Neural progenitor cell (in vitro differentiated cells): ENCODE measurements around the gene HOMER2. TPM values are rescaled to one million over a fixed set of nuclear protein-coding genes. Genes with fewer than 3 reads are reported as not detected.

Experiments
- DNase-seq: peaks from one replicate; pipeline ENCODE4 v3.0.0-alpha.2; 2016; ENCODE audit warnings: low spot score
- H2AFZ ChIP-seq: fragments of 200-600 bp; sonication (generic); replicated peaks from 2 replicates; pipeline ENCODE4 v1.6.1; 2016; ENCODE audit warnings: antibody characterized with exemption
- H3F3A ChIP-seq: fragments of 200-600 bp; sonication (generic); 2 replicates; pipeline ENCODE4 v1.6.1; 2016; ENCODE audit warnings: antibody characterized with exemption, low read depth
- H3K27ac ChIP-seq: fragments of 200-600 bp; sonication (generic); 2 replicates; pipeline ENCODE4 v1.5.1; 2016; ENCODE audit warnings: mild to moderate bottlenecking
- H3K27me3 ChIP-seq: fragments of 200-600 bp; sonication (generic); 2 replicates; pipeline ENCODE4 v1.6.1; 2016; ENCODE audit warnings: mild to moderate bottlenecking, moderate library complexity
- H3K36me3 ChIP-seq: fragments of 200-600 bp; sonication (generic); 2 replicates; pipeline ENCODE4 v1.5.1; 2016
- H3K4me1 ChIP-seq: fragments of 200-600 bp; sonication (generic); 2 replicates; pipeline ENCODE4 v1.6.1; 2016; ENCODE audit warnings: mixed run types
- H3K4me2 ChIP-seq: fragments of 200-600 bp; sonication (generic); 2 replicates; pipeline ENCODE4 v1.6.1; 2016
- H3K4me3 ChIP-seq: fragments of 200-600 bp; sonication (generic); 2 replicates; pipeline ENCODE4 v1.5.1; 2016
- H3K79me2 ChIP-seq: fragments of 200-600 bp; sonication (generic); 2 replicates; pipeline ENCODE4 v1.6.1; 2016; ENCODE audit warnings: low read depth
- H3K9ac ChIP-seq: fragments of 200-600 bp; sonication (generic); 2 replicates; pipeline ENCODE4 v1.6.1; 2016
- H3K9me3 ChIP-seq: fragments of 200-600 bp; sonication (generic); 2 replicates; pipeline ENCODE4 v1.5.1; 2016; ENCODE audit warnings: low read depth
- H4K20me1 ChIP-seq: fragments of 200-600 bp; sonication (generic); 2 replicates; pipeline ENCODE4 v1.6.1; 2016; ENCODE audit warnings: low read depth
- H3K27ac Mint-ChIP-seq: 3 replicates; pipeline ENCODE4 v1.8.0; 2021; ENCODE audit warnings: mixed read lengths
- H3K27me3 Mint-ChIP-seq: 2 replicates; pipeline ENCODE4 v1.8.0; 2022; ENCODE audit warnings: low read depth, mild to moderate bottlenecking, inconsistent platforms, moderate library complexity, mixed read lengths; ENCODE audit not compliant: insufficient read depth
- H3K36me3 Mint-ChIP-seq: 3 replicates; pipeline ENCODE4 v1.8.0; 2021; ENCODE audit warnings: mixed read lengths
- H3K4me1 Mint-ChIP-seq: 3 replicates; pipeline ENCODE4 v1.8.0; 2021; ENCODE audit warnings: mixed read lengths
- H3K4me3 Mint-ChIP-seq: 3 replicates; pipeline ENCODE4 v1.8.0; 2021; ENCODE audit warnings: mild to moderate bottlenecking, moderate library complexity, mixed read lengths
- H3K9me3 Mint-ChIP-seq: 3 replicates; pipeline ENCODE4 v1.8.0; 2020; ENCODE audit warnings: mixed read lengths
- EZH2 ChIP-seq: fragments of 200-600 bp; sonication (generic); IDR thresholded peaks from 2 replicates; pipeline ENCODE4 v1.6.1; 2017; ENCODE audit warnings: antibody characterized with exemption, mild to moderate bottlenecking, moderate library complexity
- EZH2phosphoT487 ChIP-seq: fragments of 200-600 bp; sonication (generic); IDR thresholded peaks from 2 replicates; pipeline ENCODE4 v1.6.1; 2017; ENCODE audit warnings: antibody characterized with exemption
- total RNA-seq: library from RNA; depleted of rRNA; stranded (reverse); fragments of >200 nt; gene quantifications from 2 replicates; pipeline ENCODE4 v1.2.3, GENCODE V29; 2015; ENCODE audit warnings: low replicate concordance
- TF ChIP-seq, protein P1 (sequence below): fragments of 200-600 bp; sonication (generic); IDR thresholded peaks from 2 replicates; pipeline ENCODE4 v1.5.1; 2017; ENCODE audit warnings: antibody characterized with exemption, mild to moderate bottlenecking

Gene HOMER2
- total RNA-seq, 1 donor from 2014 or later = 259 TPM

DNA sequence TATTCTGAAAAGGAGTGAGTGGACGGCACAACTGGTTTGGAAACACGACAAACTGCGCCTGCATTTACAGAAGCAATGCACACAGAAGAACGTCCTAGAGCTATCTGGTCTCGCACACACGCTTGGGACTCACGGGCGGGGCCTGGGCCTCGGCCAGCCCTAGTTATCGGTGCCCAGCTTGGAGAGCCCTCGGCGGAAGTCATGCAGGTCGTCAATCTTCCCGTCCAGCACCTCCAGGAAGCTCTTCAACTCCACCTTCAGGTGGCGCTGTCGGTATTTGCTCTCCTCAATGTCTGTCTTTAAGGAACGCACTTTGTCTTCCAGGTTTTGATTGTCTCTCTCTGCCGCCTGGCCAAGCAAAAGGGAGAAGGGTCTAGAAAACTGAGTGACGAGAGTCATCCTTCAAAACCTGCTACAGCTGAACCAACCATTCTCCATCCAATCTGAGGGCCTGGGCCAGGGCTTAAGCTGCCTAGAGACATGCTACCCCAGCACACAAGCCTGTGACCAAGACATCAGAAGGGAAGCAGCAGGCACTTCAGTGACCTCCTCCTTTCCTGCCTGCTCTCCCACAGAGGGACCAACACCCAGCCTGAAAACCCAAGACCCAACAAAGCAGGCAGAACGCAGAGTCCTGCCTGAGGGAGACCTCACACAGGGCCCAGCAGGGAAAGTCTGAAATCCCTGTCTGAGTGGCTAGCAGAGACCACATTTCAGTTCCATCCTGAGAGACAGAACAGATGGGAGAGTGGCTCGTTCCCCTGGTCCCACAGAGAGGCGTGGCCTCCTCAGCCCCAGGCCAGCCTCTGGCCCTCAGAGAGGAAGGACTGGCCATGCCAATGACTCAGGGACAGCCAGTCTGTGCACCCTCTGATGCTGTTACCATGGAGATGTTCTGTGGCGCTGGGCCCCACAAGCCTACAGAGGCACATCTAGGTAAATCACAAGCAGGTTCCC is 102.7 kb downstream of the HOMER2 start:
- H3K27ac Mint-ChIP-seq = peak overlapping the region; percentile 86

DNA sequence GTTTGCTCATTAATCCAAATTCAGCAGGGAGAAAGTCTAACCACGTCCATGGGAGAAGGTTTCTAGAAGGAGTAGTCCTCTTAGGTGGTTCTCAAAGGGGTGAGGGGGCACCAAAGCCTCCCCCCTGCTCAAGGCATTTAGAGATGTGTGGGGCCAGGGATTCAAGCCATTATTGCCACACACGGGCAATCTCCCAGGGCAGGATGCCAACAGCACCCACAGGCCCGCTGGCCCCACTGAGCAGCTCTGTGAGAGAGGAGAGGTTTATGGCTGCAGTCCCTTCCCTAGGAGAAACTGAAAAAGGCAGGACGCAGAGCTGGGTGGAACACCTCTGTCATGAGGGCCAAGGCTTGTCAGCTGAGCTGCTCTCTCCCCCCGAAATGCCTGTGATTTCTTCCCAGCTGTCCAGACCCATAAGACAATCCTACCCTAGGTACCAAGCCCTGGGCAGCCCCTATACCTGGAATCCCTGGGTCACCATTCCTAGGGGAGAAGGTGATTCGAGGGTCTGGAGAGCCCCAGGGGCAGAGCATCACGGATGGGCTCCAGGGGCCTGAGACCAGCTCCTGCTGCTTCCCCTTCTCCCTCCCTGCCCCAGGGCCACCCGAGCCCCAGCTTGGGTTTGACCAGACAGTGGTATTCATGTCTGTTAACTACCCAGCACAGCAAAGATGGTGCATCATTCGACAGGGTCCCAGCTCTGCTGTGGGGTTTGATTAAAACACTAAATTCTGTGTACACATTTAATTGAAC is 104.1 kb downstream of the HOMER2 start:
- Histone ChIP-seq H2AFZ (no peak overlapping the region), H3K4me3 (no peak overlapping the region), H3K4me1 (peaks cover 7% of the 10 kb centered on the region), H3K4me2 (no peak overlapping the region), H3K36me3 (no peaks in the 10 kb centered on the region), H3K9ac (no peak overlapping the region), H3K27ac (no peak overlapping the region), H3K27me3 (no peaks in the 10 kb centered on the region), H3K9me3 (no peaks in the 10 kb centered on the region), H4K20me1 (no peaks in the 10 kb centered on the region), H3K79me2 (no peaks in the 10 kb centered on the region), H3F3A (peaks cover 10% of the 10 kb centered on the region)
- DNase-seq = no peak
- H3K27me3 Mint-ChIP-seq = peaks cover 5% of the 10 kb centered on the region
- TF ChIP-seq EZH2 = no peak
- TF ChIP-seq, protein P1, sequence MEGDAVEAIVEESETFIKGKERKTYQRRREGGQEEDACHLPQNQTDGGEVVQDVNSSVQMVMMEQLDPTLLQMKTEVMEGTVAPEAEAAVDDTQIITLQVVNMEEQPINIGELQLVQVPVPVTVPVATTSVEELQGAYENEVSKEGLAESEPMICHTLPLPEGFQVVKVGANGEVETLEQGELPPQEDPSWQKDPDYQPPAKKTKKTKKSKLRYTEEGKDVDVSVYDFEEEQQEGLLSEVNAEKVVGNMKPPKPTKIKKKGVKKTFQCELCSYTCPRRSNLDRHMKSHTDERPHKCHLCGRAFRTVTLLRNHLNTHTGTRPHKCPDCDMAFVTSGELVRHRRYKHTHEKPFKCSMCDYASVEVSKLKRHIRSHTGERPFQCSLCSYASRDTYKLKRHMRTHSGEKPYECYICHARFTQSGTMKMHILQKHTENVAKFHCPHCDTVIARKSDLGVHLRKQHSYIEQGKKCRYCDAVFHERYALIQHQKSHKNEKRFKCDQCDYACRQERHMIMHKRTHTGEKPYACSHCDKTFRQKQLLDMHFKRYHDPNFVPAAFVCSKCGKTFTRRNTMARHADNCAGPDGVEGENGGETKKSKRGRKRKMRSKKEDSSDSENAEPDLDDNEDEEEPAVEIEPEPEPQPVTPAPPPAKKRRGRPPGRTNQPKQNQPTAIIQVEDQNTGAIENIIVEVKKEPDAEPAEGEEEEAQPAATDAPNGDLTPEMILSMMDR = no peak
- TF ChIP-seq EZH2phosphoT487 = no peak
- H3K27ac Mint-ChIP-seq = no peak overlapping the region
- H3K9me3 Mint-ChIP-seq = no peaks in the 10 kb centered on the region
- H3K4me1 Mint-ChIP-seq = peaks cover 41% of the 10 kb centered on the region
- peaks cover 10% of the 10 kb centered on the region for H3K36me3 Mint-ChIP-seq
- no peak overlapping the region for H3K4me3 Mint-ChIP-seq

More for the DNA sequence above, 102.7 kb downstream of the HOMER2 start:
- H3K79me2 ChIP-seq = no peaks in the 10 kb centered on the region
- H3K27me3 ChIP-seq = no peaks in the 10 kb centered on the region
- no peaks in the 10 kb centered on the region for H3K36me3 ChIP-seq
- TF ChIP-seq, protein P1 = peak; percentile 88
- TF ChIP-seq EZH2phosphoT487 (no peak), EZH2 (peak; percentile 50)
- H3K4me1 ChIP-seq = peaks cover 7% of the 10 kb centered on the region
- peak; percentile 90 for DNase-seq
- no peaks in the 10 kb centered on the region for H4K20me1 ChIP-seq
- H3K4me1 Mint-ChIP-seq = peaks cover 45% of the 10 kb centered on the region
- H3K4me3 ChIP-seq = no peak overlapping the region
- no peak overlapping the region for H3K9ac ChIP-seq
- H3F3A ChIP-seq = peaks cover 10% of the 10 kb centered on the region
- no peak overlapping the region for H3K27ac ChIP-seq
- no peak overlapping the region for H3K4me3 Mint-ChIP-seq
- peak overlapping the region; percentile 99 for H2AFZ ChIP-seq
- H3K4me2 ChIP-seq = peak overlapping the region; percentile 40
- peaks cover 8% of the 10 kb centered on the region for H3K27me3 Mint-ChIP-seq
- H3K36me3 Mint-ChIP-seq = peaks cover 3% of the 10 kb centered on the region
- no peaks in the 10 kb centered on the region for H3K9me3 Mint-ChIP-seq
- H3K9me3 ChIP-seq = no peaks in the 10 kb centered on the region

DNA sequence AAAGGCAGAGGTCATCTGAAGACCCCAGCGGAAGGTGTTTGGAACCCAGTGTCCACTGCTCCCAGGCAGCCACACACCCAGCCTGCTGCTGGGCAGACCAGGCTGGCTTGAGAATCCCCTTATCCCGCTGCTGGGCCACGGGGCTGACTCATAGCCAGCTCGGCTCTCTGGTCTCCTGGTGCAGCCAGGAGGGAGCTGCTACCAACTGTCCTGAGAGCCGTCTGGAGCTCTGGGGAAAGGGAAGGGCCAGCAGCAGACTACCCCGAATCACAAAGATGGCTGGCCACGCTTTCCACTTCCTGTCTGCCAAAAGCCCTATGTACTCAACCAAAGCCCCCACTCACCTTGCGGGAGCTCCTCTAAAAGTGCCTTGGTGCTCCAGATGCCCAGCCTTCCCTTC is 104.8 kb downstream of the HOMER2 start:
- Histone ChIP-seq H3K4me3 (no peak overlapping the region), H3K79me2 (no peaks in the 10 kb centered on the region), H3K27ac (no peak overlapping the region), H4K20me1 (no peaks in the 10 kb centered on the region), H3K36me3 (no peaks in the 10 kb centered on the region), H3K4me1 (peaks cover 7% of the 10 kb centered on the region), H3K4me2 (no peak overlapping the region), H3K9me3 (no peaks in the 10 kb centered on the region), H3K27me3 (no peaks in the 10 kb centered on the region), H2AFZ (no peak overlapping the region), H3F3A (peaks cover 10% of the 10 kb centered on the region), H3K9ac (no peak overlapping the region)
- no peak for DNase-seq
- Mint-ChIP-seq H3K4me3 (no peak overlapping the region), H3K27ac (no peak overlapping the region), H3K4me1 (peaks cover 35% of the 10 kb centered on the region), H3K27me3 (peaks cover 5% of the 10 kb centered on the region), H3K36me3 (peaks cover 12% of the 10 kb centered on the region), H3K9me3 (no peaks in the 10 kb centered on the region)
- no peak for TF ChIP-seq EZH2
- TF ChIP-seq, protein P1 = no peak
- TF ChIP-seq EZH2phosphoT487 = no peak
